ENCODE measurements around the gene CDC42BPA. TPM values are rescaled to one million over a fixed set of nuclear protein-coding genes. Genes with fewer than 3 reads are reported as not detected.

The CDC42BPA gene
- total and polyA plus RNA-seq, 9 of the 15 experiments (the other 6 are each of a cell fraction or from before 2014, with no cell fraction given), result 8.0 to 77.5 (median 52.1) TPM

DNA sequence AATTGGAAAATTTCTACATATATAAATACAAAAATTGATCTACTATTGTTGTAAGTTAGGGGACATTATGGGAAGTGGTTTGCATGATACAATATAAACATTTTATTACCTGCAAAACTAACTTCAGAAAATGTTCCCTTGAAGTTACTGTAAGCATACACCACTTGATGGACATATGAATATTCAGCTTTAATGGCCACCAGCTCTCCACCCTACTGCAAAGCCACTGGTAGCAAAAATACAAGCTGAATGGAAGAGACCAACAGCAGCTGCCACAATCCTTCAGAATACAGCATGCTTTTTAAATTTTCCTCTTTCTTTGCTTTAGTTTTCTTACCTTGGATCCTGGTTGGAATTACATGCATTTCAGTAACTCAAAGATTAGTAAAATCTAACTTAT lies 308.4 kb downstream of the CDC42BPA start:
- Histone ChIP-seq H3K4me2 (ENCODE audit: insufficient read depth, low read length) (no peak overlapping the region), H3K27ac (ENCODE audit: extremely low read depth, low read depth, low read length) (no peak overlapping the region), H3K27me3 (ENCODE audit: control insufficient read depth in 2 of 2, insufficient read depth in 2 of 2, low read length in 2 of 2) (no peaks in the 10 kb centered on the region), H3K79me2 (ENCODE audit: control insufficient read depth, insufficient read depth, low read length) (no peaks in the 10 kb centered on the region), H2AFZ (ENCODE audit: low read depth, low read length) (no peak overlapping the region), H3K4me1 (replicated peaks in 1 of 2; ENCODE audit: control insufficient read depth in 2 of 2, insufficient read depth in 2 of 2, low read length in 2 of 2) (no peaks in the 10 kb centered on the region), H3K9me3 (replicated peaks; ENCODE audit: control insufficient read depth, insufficient read depth, low read depth, low read length) (no peaks in the 10 kb centered on the region), H3K9me1 (ENCODE audit: control insufficient read depth, insufficient read depth, low read length) (no peaks in the 10 kb centered on the region), H3K9ac (ENCODE audit: insufficient read depth in 1 of 2, low read depth in 2 of 2, low read length in 2 of 2) (no peak overlapping the region), H3K4me3 (no peak overlapping the region), H3K36me3 (ENCODE audit: control insufficient read depth, insufficient read depth, low read length) (peaks cover 38% of the 10 kb centered on the region; the same call in 2 of the 3 replicates), H4K20me1 (replicated peaks; ENCODE audit: control insufficient read depth, insufficient read depth, low read length) (no peaks in the 10 kb centered on the region)
- ATAC-seq (no peak), DNase-seq (ENCODE audit: extremely low read depth in 1 of 4, low spot score in 3 of 4) (no peak), FAIRE-seq (no peak)
- ChIA-PET CTCF (ENCODE audit: low intra/inter-chr PET ratio) (no interaction called here), POLR2A (interaction anchor here (0.7 to 2.3 kb wide), 4 partner anchors 10 to 61 kb away, joined by 3 to 7 read pairs (median 4); no protein-coding TSS in a partner anchor)
- BruUV-seq (replicated peaks), result no TSS peak
- TF ChIP-seq CEBPG (CRISPR knock-in tag; IDR thresholded peaks at IDR 0.05) (no peak), CEBPG (tag; conservative IDR thresholded peaks at IDR 0.05 in 1 of 2, IDR thresholded peaks at IDR 0.05 in 1 of 2) (no peak), PHB (CRISPR knock-in tag; IDR thresholded peaks at IDR 0.05) (no peak), NR2C1 (IDR thresholded peaks at IDR 0.05) (no peak), NR2C1 (tag; IDR thresholded peaks at IDR 0.05) (no peak), ZBED1 (IDR thresholded peaks at IDR 0.05) (no peak), SAFB (IDR thresholded peaks at IDR 0.05; ENCODE audit: borderline replicate concordance, low read depth, low read length) (no peak), NR1H2 (CRISPR knock-in tag; IDR thresholded peaks at IDR 0.05) (no peak), ZNF395 (CRISPR knock-in tag; IDR thresholded peaks at IDR 0.05) (no peak), GABPB1 (CRISPR knock-in tag; IDR thresholded peaks at IDR 0.05) (no peak)
- in situ Hi-C loops (cut with MboI) (no loop called here), intact Hi-C loops (cut with micrococcal nuclease) (no loop called here)
